ENCODE data around the gene CSRP1. TPM values are rescaled to one million over a fixed set of nuclear protein-coding genes. Genes with fewer than 3 reads are reported as not detected.

CSRP1 gene
- total and polyA plus RNA-seq, 2 experiments from 2014 or later = 5.8 to 29.9 TPM

DNA sequence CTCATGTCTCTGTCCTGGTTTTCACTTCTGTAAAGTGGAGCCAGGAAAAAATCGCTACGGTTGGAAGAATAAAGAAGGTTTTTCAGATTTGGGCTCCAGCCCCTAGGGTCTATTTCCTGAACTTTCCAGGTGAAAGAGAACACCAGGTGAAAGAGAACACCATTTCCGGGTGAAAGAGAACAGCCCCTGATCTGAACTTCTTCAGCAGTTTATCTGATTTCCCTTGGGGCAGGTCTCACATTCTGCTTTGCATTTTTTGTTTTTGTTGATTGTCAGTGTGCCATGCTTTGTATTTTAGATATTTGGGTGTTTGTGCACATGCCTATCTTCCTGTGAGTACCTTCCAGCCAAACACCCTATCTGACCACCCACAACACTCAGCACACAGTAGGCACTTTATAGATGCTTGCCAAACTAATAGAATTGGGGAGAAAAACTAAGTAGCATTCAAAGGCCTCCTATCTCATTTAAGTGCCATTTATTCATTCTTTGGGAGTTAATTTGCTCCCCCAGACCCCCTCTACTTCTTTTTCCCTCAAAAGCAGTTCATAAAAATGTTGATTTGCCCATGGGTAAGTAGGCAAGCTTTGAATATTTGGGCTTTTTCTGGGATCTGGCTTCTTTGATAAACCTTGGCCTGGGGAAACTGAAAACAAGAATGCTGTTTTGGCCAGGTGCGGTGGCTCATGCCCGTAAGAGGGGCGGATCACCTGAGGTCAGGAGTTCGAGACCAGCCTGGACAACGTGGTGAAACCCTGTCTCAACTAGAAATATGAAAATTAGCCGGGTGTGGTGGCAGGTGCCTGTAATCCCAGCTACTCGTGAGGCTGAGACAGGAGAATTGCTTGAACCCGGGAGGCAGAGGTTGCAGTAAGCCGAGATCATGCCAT is 34.2 kb upstream of the CSRP1 start:
- Mint-ChIP-seq H3K4me3 (peak overlapping the region; percentile 87; the same call in 2 of the 3 replicates), H3K4me1 (peaks cover 28% of the 10 kb centered on the region), H3K36me3 (ENCODE audit: low read depth) (no peaks in the 10 kb centered on the region), H3K27me3 (ENCODE audit: insufficient read depth, low read depth, poor library complexity) (peaks cover 40% of the 10 kb centered on the region), H3K9me3 (no peaks in the 10 kb centered on the region), H3K27ac (no peak overlapping the region)
- H3K4me3 ChIP-seq = peak overlapping the region; percentile 94
- TF ChIP-seq STAT1 (IDR thresholded peaks at IDR 0.05; ENCODE audit: unreplicated experiment) (no peak), CREB1 (CRISPR knock-in tag; IDR thresholded peaks at IDR 0.05; ENCODE audit: low read depth) (no peak), ZNF331 (CRISPR knock-in tag; IDR thresholded peaks at IDR 0.05; ENCODE audit: low read depth) (no peak), JUNB (IDR thresholded peaks at IDR 0.05; ENCODE audit: unreplicated experiment) (no peak), NANOG (IDR thresholded peaks at IDR 0.05; ENCODE audit: borderline replicate concordance) (no peak), ZNF114 (CRISPR knock-in tag; IDR thresholded peaks at IDR 0.05) (no peak), EZH2phosphoT487 (IDR thresholded peaks at IDR 0.05; ENCODE audit: unreplicated experiment) (no peak)
- peak overlapping the region; percentile 99 for H3K4me2 ChIP-seq
- H3K27me3 ChIP-seq (ENCODE audit: insufficient read depth) = peaks cover 65% of the 10 kb centered on the region
- peak overlapping the region; percentile 99; the same call in 1 of the 2 replicates for H2AFZ ChIP-seq
- no peak overlapping the region for H3K27ac ChIP-seq (ENCODE audit: low read depth)
- H3K9me2 ChIP-seq (ENCODE audit: insufficient read depth) = no peaks in the 10 kb centered on the region
- peaks cover 22% of the 10 kb centered on the region for H3K4me1 ChIP-seq (ENCODE audit: insufficient read depth)
- H4K20me1 ChIP-seq (replicated peaks; ENCODE audit: insufficient read depth) = no peaks in the 10 kb centered on the region
- H3K36me3 ChIP-seq (ENCODE audit: insufficient read depth) = no peaks in the 10 kb centered on the region
- ATAC-seq (no peak), DNase-seq (ENCODE audit: low spot score) (no peak)
- H3K79me2 ChIP-seq (replicated peaks; ENCODE audit: insufficient read depth) = no peaks in the 10 kb centered on the region
- peaks cover 16% of the 10 kb centered on the region for H3F3A ChIP-seq (replicated peaks; ENCODE audit: low read depth)

GRCh38 chr1:201539561-201540431 is 32.9 kb upstream of the CSRP1 start:
- Histone ChIP-seq H3K4me1 (ENCODE audit: insufficient read depth) (peaks cover 22% of the 10 kb centered on the region), H3F3A (replicated peaks; ENCODE audit: low read depth) (peaks cover 16% of the 10 kb centered on the region), H3K79me2 (replicated peaks; ENCODE audit: insufficient read depth) (no peaks in the 10 kb centered on the region), H3K36me3 (ENCODE audit: insufficient read depth) (no peaks in the 10 kb centered on the region), H2AFZ (peak overlapping the region; percentile 99), H3K9me2 (ENCODE audit: insufficient read depth) (no peaks in the 10 kb centered on the region), H3K4me2 (peak overlapping the region; percentile 99), H3K27me3 (ENCODE audit: insufficient read depth) (peaks cover 67% of the 10 kb centered on the region), H4K20me1 (replicated peaks; ENCODE audit: insufficient read depth) (no peaks in the 10 kb centered on the region), H3K27ac (ENCODE audit: low read depth) (no peak overlapping the region), H3K4me3 (peak overlapping the region; percentile 94)
- Mint-ChIP-seq H3K4me3 (peak overlapping the region; percentile 87), H3K36me3 (ENCODE audit: low read depth) (no peaks in the 10 kb centered on the region), H3K27me3 (ENCODE audit: insufficient read depth, low read depth, poor library complexity) (peaks cover 40% of the 10 kb centered on the region), H3K9me3 (no peaks in the 10 kb centered on the region), H3K27ac (no peak overlapping the region), H3K4me1 (peaks cover 21% of the 10 kb centered on the region)
- TF ChIP-seq EZH2 (IDR thresholded peaks at IDR 0.05; ENCODE audit: low read depth, unreplicated experiment) = peak; percentile 27
- no peak for TF ChIP-seq ETS1 (IDR thresholded peaks at IDR 0.05)
- peak; percentile 53 for ATAC-seq
- DNase-seq (ENCODE audit: low spot score) = peak; percentile 75
